ENCODE measurements around the gene CIRBP. TPM values are rescaled to one million over a fixed set of nuclear protein-coding genes. Genes with fewer than 3 reads are reported as not detected.
A peak's percentile ranks its signal among the peaks of the same experiment; 100 is the strongest.

Gene CIRBP
- total and polyA plus RNA-seq, 9 of the 15 experiments (the other 6 are each of a cell fraction or from before 2014, with no cell fraction given): 20.5 to 327 (median 176) TPM

DNA sequence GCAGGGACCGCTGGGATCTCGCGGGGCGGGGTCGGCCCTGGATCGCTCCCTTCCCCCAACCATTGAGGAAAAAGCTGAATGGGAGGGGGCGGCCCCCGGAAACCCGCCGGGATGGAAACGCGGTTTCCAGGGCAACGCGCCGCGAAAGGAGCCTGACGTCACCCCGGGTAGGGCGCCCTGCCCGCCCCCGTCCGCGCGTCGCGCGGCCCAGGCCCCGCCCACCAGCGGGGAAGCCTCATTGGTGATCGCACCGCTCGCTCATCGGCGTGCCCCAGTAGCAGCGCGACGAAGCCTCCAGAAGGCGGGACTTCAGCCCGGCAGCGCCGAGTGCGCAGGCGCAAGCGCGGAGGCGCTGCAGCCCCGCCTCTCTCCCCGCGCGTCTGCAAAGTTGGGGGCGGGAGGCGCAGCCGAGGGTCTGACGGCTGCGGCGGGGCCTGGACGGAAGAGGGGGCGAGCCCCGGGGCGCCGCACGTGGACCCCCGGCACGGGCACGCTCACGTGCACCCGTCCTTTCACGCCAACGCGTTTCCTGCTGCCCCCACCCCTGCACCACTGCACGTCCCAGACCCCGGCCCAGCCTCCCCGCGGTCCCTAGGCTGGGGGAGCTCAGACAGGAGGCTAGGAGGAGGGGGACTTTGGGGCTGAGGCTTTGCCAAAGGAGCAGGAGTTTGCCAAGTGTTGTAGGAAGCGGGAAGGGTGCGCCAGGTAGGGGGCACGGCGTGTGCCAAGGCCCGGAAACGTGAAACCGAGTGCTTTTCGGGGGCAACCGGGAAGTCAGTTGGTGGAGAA, 8.2 kb upstream of the CIRBP start (continued):
- TF ChIP-seq, protein P1, sequence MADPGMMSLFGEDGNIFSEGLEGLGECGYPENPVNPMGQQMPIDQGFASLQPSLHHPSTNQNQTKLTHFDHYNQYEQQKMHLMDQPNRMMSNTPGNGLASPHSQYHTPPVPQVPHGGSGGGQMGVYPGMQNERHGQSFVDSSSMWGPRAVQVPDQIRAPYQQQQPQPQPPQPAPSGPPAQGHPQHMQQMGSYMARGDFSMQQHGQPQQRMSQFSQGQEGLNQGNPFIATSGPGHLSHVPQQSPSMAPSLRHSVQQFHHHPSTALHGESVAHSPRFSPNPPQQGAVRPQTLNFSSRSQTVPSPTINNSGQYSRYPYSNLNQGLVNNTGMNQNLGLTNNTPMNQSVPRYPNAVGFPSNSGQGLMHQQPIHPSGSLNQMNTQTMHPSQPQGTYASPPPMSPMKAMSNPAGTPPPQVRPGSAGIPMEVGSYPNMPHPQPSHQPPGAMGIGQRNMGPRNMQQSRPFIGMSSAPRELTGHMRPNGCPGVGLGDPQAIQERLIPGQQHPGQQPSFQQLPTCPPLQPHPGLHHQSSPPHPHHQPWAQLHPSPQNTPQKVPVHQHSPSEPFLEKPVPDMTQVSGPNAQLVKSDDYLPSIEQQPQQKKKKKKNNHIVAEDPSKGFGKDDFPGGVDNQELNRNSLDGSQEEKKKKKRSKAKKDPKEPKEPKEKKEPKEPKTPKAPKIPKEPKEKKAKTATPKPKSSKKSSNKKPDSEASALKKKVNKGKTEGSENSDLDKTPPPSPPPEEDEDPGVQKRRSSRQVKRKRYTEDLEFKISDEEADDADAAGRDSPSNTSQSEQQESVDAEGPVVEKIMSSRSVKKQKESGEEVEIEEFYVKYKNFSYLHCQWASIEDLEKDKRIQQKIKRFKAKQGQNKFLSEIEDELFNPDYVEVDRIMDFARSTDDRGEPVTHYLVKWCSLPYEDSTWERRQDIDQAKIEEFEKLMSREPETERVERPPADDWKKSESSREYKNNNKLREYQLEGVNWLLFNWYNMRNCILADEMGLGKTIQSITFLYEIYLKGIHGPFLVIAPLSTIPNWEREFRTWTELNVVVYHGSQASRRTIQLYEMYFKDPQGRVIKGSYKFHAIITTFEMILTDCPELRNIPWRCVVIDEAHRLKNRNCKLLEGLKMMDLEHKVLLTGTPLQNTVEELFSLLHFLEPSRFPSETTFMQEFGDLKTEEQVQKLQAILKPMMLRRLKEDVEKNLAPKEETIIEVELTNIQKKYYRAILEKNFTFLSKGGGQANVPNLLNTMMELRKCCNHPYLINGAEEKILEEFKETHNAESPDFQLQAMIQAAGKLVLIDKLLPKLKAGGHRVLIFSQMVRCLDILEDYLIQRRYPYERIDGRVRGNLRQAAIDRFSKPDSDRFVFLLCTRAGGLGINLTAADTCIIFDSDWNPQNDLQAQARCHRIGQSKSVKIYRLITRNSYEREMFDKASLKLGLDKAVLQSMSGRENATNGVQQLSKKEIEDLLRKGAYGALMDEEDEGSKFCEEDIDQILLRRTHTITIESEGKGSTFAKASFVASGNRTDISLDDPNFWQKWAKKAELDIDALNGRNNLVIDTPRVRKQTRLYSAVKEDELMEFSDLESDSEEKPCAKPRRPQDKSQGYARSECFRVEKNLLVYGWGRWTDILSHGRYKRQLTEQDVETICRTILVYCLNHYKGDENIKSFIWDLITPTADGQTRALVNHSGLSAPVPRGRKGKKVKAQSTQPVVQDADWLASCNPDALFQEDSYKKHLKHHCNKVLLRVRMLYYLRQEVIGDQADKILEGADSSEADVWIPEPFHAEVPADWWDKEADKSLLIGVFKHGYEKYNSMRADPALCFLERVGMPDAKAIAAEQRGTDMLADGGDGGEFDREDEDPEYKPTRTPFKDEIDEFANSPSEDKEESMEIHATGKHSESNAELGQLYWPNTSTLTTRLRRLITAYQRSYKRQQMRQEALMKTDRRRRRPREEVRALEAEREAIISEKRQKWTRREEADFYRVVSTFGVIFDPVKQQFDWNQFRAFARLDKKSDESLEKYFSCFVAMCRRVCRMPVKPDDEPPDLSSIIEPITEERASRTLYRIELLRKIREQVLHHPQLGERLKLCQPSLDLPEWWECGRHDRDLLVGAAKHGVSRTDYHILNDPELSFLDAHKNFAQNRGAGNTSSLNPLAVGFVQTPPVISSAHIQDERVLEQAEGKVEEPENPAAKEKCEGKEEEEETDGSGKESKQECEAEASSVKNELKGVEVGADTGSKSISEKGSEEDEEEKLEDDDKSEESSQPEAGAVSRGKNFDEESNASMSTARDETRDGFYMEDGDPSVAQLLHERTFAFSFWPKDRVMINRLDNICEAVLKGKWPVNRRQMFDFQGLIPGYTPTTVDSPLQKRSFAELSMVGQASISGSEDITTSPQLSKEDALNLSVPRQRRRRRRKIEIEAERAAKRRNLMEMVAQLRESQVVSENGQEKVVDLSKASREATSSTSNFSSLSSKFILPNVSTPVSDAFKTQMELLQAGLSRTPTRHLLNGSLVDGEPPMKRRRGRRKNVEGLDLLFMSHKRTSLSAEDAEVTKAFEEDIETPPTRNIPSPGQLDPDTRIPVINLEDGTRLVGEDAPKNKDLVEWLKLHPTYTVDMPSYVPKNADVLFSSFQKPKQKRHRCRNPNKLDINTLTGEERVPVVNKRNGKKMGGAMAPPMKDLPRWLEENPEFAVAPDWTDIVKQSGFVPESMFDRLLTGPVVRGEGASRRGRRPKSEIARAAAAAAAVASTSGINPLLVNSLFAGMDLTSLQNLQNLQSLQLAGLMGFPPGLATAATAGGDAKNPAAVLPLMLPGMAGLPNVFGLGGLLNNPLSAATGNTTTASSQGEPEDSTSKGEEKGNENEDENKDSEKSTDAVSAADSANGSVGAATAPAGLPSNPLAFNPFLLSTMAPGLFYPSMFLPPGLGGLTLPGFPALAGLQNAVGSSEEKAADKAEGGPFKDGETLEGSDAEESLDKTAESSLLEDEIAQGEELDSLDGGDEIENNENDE (IDR thresholded peaks at IDR 0.05; ENCODE audit: low read depth, low read length): no peak
- TF ChIP-seq FOXJ2 (tag; IDR thresholded peaks at IDR 0.05) (0 out of 2 replicates have a peak, but pooled peaks have one; percentile 41), JUN (IDR thresholded peaks at IDR 0.05; ENCODE audit: borderline replicate concordance, low read depth, low read length) (peak; percentile 82), JUN (CRISPR knock-in tag; IDR thresholded peaks at IDR 0.05; ENCODE audit: borderline replicate concordance) (no peak), CSDE1 (IDR thresholded peaks at IDR 0.05) (peak in 1 of 2 experiments; percentile 30; a peak in 1 of 4 replicates), SAP30 (IDR thresholded peaks at IDR 0.05; ENCODE audit: borderline replicate concordance, insufficient read depth, low read depth, low read length, poor library complexity, severe bottlenecking) (peak; percentile 58), BRCA1 (IDR thresholded peaks at IDR 0.05) (no peak), BRCA1 (CRISPR knock-in tag; IDR thresholded peaks at IDR 0.05) (no peak)
- TF ChIP-seq, protein P2, sequence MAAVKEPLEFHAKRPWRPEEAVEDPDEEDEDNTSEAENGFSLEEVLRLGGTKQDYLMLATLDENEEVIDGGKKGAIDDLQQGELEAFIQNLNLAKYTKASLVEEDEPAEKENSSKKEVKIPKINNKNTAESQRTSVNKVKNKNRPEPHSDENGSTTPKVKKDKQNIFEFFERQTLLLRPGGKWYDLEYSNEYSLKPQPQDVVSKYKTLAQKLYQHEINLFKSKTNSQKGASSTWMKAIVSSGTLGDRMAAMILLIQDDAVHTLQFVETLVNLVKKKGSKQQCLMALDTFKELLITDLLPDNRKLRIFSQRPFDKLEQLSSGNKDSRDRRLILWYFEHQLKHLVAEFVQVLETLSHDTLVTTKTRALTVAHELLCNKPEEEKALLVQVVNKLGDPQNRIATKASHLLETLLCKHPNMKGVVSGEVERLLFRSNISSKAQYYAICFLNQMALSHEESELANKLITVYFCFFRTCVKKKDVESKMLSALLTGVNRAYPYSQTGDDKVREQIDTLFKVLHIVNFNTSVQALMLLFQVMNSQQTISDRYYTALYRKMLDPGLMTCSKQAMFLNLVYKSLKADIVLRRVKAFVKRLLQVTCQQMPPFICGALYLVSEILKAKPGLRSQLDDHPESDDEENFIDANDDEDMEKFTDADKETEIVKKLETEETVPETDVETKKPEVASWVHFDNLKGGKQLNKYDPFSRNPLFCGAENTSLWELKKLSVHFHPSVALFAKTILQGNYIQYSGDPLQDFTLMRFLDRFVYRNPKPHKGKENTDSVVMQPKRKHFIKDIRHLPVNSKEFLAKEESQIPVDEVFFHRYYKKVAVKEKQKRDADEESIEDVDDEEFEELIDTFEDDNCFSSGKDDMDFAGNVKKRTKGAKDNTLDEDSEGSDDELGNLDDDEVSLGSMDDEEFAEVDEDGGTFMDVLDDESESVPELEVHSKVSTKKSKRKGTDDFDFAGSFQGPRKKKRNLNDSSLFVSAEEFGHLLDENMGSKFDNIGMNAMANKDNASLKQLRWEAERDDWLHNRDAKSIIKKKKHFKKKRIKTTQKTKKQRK (IDR thresholded peaks at IDR 0.05; ENCODE audit: borderline replicate concordance, low read depth, low read length): 0 out of 2 replicates have a peak, but pooled peaks have one; percentile 16
- TF ChIP-seq, protein P3, sequence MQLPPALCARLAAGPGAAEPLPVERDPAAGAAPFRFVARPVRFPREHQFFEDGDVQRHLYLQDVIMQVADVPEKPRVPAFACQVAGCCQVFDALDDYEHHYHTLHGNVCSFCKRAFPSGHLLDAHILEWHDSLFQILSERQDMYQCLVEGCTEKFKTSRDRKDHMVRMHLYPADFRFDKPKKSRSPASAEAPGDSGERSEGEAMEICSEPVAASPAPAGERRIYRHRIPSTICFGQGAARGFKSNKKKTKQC (CRISPR knock-in tag; IDR thresholded peaks at IDR 0.05): 0 out of 2 replicates have a peak, but pooled peaks have one; percentile 44

Data from K562 (cell line).